NB4 (cell line): ENCODE measurements around the gene ADAMTS13.

ENCODE experiments used
- POLR2A ChIP-seq: IDR thresholded peaks from 2 replicates; pipeline ENCODE4 v1.6.1; 2011; ENCODE audit warnings: mild to moderate bottlenecking; ENCODE audit not compliant: insufficient read length; ENCODE audit errors: extremely low read depth
- TF ChIP-seq, protein P1 (sequence below): IDR thresholded peaks from 2 replicates; pipeline ENCODE4 v1.6.1; 2011; ENCODE audit warnings: low read depth, low read length
- TF ChIP-seq, protein P2 (sequence below): IDR thresholded peaks from one replicate; pipeline ENCODE4 v1.5.1; 2012; ENCODE audit warnings: low read depth, low read length

DNA sequence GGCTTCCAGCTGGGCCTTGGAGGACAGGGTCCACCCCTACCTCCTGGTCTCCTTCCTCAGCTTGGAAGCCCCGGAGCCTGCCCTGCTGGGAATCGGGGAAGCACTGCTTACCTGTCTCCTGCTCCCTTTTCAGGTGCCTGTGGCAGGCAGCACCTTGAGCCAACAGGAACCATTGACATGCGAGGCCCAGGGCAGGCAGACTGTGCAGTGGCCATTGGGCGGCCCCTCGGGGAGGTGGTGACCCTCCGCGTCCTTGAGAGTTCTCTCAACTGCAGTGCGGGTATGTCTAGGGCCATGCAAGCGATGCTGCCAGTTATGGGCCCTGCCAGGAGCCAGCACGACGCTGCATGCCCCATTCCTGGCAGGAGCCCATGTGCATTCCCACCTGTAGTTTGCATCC is 33.8 kb downstream of the ADAMTS13 start:
- TF ChIP-seq, protein P1, sequence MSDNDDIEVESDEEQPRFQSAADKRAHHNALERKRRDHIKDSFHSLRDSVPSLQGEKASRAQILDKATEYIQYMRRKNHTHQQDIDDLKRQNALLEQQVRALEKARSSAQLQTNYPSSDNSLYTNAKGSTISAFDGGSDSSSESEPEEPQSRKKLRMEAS = no peak
- TF ChIP-seq, protein P2, sequence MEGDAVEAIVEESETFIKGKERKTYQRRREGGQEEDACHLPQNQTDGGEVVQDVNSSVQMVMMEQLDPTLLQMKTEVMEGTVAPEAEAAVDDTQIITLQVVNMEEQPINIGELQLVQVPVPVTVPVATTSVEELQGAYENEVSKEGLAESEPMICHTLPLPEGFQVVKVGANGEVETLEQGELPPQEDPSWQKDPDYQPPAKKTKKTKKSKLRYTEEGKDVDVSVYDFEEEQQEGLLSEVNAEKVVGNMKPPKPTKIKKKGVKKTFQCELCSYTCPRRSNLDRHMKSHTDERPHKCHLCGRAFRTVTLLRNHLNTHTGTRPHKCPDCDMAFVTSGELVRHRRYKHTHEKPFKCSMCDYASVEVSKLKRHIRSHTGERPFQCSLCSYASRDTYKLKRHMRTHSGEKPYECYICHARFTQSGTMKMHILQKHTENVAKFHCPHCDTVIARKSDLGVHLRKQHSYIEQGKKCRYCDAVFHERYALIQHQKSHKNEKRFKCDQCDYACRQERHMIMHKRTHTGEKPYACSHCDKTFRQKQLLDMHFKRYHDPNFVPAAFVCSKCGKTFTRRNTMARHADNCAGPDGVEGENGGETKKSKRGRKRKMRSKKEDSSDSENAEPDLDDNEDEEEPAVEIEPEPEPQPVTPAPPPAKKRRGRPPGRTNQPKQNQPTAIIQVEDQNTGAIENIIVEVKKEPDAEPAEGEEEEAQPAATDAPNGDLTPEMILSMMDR = no peak
- no peak for TF ChIP-seq POLR2A
